Upper lobe of left lung (tissue), 4 donors: ENCODE measurements around the gene PZP.
"Not testable (repeated sequence)": the region's sequence is repeated elsewhere in the genome, so short reads cannot be mapped to it uniquely, and the experiment has no call there.

ENCODE experiments used
- EP300 ChIP-seq, 4 donors: sonication (generic); formaldehyde crosslinking; IDR thresholded peaks; one replicate each; pipeline ENCODE4 v1.5.1; 2017; ENCODE audit warnings: antibody characterized with exemption in 4 of 4, control low read depth in 2 of 4
- POLR2A ChIP-seq, 4 donors: fragments of 450-650 bp; IDR thresholded peaks; one replicate each; pipeline ENCODE4 v1.5.1; 2016 to 2017; ENCODE audit warnings: antibody characterized with exemption in 4 of 4, mild to moderate bottlenecking in 2 of 4
- POLR2AphosphoS5 ChIP-seq, 2 donors: sonication (generic); formaldehyde crosslinking; IDR thresholded peaks; one replicate each; pipeline ENCODE4 v1.5.1; 2017; ENCODE audit warnings: antibody characterized with exemption in 2 of 2
- TF ChIP-seq, protein P1 (sequence below), 6 experiments: fragments of 450-650 bp in 4 of 6; fragments of 200-600 bp in 2 of 6; sonication (generic) in 2 of 6; IDR thresholded peaks; one replicate each; pipeline ENCODE4 v1.5.1; 2016 to 2019; ENCODE audit warnings: antibody characterized with exemption in 6 of 6

DNA sequence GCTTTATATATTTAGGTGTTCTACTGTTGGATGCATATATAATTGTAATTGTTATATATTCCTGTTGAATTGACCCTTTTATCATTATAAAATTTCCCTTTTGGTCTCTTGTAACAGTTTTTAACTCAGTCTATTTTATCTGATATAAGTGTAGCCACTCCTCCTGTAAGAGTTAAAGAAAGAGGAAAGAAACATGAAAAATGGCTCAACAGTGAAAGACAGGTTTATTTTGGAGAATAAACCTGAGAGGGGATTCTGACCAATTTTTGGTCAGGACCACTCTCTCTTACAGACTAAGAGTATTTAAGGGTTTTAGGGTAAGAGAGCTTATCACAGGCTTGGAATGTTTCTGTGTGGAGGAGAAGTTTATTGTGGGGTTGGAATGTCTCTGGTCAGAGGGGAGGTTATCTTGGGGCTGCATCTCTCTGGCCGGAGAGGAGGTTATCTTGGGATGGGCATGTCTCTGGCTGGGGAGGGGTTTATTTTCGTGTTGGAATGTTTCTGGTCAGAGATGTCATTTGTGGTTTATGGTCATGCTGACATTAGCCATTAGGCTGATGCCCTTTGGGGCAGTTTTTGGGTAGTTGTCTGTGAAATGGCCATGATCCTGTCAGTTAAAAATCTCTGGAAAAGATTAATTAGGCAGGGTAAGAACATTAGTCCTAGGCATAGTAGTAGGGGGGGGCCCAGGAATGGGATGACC, 68.5 kb downstream of the PZP start:
- TF ChIP-seq, protein P1, sequence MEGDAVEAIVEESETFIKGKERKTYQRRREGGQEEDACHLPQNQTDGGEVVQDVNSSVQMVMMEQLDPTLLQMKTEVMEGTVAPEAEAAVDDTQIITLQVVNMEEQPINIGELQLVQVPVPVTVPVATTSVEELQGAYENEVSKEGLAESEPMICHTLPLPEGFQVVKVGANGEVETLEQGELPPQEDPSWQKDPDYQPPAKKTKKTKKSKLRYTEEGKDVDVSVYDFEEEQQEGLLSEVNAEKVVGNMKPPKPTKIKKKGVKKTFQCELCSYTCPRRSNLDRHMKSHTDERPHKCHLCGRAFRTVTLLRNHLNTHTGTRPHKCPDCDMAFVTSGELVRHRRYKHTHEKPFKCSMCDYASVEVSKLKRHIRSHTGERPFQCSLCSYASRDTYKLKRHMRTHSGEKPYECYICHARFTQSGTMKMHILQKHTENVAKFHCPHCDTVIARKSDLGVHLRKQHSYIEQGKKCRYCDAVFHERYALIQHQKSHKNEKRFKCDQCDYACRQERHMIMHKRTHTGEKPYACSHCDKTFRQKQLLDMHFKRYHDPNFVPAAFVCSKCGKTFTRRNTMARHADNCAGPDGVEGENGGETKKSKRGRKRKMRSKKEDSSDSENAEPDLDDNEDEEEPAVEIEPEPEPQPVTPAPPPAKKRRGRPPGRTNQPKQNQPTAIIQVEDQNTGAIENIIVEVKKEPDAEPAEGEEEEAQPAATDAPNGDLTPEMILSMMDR (IDR thresholded peaks at IDR 0.05), result not testable (repeated sequence)
- not testable (repeated sequence) for TF ChIP-seq POLR2A, POLR2AphosphoS5, EP300 (IDR thresholded peaks at IDR 0.05)
